Calu3 (cell line): ENCODE measurements around the gene MAP2K1. TPM values are rescaled to one million over a fixed set of nuclear protein-coding genes. Genes with fewer than 3 reads are reported as not detected.
"Not testable (repeated sequence)": the region's sequence is repeated elsewhere in the genome, so short reads cannot be mapped to it uniquely, and the experiment has no call there.

Experiments
- BruUV-seq: library from RNA; stranded (reverse); fragments of 400-500 nt; replicated peaks from 2 replicates; lab custom pipeline; 2021; lab: Mats Ljungman, UMichigan
- CTCF ChIA-PET: fragments of 300-600 bp; sonication (Branson Sonifier 250); formaldehyde crosslinking; loops from one replicate; lab custom pipeline; 2022; ENCODE audit warnings: antibody characterized with exemption; lab: Charles Lee
- DNase-seq: peaks from one replicate; pipeline ENCODE4 v3.0.0; 2022
- H3K27ac Mint-ChIP-seq: one replicate; pipeline ENCODE4 v1.8.0; 2022; ENCODE audit warnings: mixed read lengths; ENCODE audit not compliant: unreplicated experiment
- H3K27me3 Mint-ChIP-seq: one replicate; pipeline ENCODE4 v1.8.0; 2022; ENCODE audit warnings: mixed read lengths; ENCODE audit not compliant: unreplicated experiment
- H3K36me3 Mint-ChIP-seq: one replicate; pipeline ENCODE4 v1.8.0; 2022; ENCODE audit warnings: mild to moderate bottlenecking, moderate library complexity, mixed read lengths; ENCODE audit not compliant: insufficient read depth, unreplicated experiment
- H3K4me1 Mint-ChIP-seq: one replicate; pipeline ENCODE4 v1.8.0; 2022; ENCODE audit warnings: mild to moderate bottlenecking, low read depth, mixed read lengths; ENCODE audit not compliant: unreplicated experiment
- H3K4me3 Mint-ChIP-seq: one replicate; pipeline ENCODE4 v1.8.0; 2022; ENCODE audit warnings: mild to moderate bottlenecking, low read depth, moderate library complexity, mixed read lengths; ENCODE audit not compliant: unreplicated experiment
- H3K9me3 Mint-ChIP-seq: one replicate; pipeline ENCODE4 v1.8.0; 2022; ENCODE audit warnings: low read depth, mixed read lengths; ENCODE audit not compliant: unreplicated experiment
- intact Hi-C: fragments of 100-400 bp; cut with micrococcal nuclease; formaldehyde crosslinking; loops from one replicate; pipeline ENCODE4 v1.10.0; 2022; ENCODE audit not compliant: unreplicated experiment
- total RNA-seq: library from RNA; stranded (reverse); gene quantifications from 2 replicates; pipeline ENCODE4 v1.2.3, GENCODE V29; 2022
- TF ChIP-seq, protein P1 (sequence below): fragments of 200-600 bp; IDR thresholded peaks from one replicate; pipeline ENCODE4 v1.8.0; 2022; ENCODE audit warnings: antibody characterized with exemption; ENCODE audit not compliant: unreplicated experiment

MAP2K1 gene
- total RNA-seq, 1 experiment from 2014 or later = 67.6 TPM

GRCh38 chr15:66461917-66462316 is 75.2 kb downstream of the MAP2K1 start:
- peak; percentile 34 for DNase-seq
- Mint-ChIP-seq H3K27me3 (no peaks in the 10 kb centered on the region), H3K9me3 (no peaks in the 10 kb centered on the region), H3K27ac (peak overlapping the region; percentile 66), H3K36me3 (peaks cover 12% of the 10 kb centered on the region), H3K4me1 (peaks cover 31% of the 10 kb centered on the region), H3K4me3 (no peak overlapping the region)
- TF ChIP-seq, protein P1, sequence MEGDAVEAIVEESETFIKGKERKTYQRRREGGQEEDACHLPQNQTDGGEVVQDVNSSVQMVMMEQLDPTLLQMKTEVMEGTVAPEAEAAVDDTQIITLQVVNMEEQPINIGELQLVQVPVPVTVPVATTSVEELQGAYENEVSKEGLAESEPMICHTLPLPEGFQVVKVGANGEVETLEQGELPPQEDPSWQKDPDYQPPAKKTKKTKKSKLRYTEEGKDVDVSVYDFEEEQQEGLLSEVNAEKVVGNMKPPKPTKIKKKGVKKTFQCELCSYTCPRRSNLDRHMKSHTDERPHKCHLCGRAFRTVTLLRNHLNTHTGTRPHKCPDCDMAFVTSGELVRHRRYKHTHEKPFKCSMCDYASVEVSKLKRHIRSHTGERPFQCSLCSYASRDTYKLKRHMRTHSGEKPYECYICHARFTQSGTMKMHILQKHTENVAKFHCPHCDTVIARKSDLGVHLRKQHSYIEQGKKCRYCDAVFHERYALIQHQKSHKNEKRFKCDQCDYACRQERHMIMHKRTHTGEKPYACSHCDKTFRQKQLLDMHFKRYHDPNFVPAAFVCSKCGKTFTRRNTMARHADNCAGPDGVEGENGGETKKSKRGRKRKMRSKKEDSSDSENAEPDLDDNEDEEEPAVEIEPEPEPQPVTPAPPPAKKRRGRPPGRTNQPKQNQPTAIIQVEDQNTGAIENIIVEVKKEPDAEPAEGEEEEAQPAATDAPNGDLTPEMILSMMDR = no peak
- intact Hi-C loops = no loop called here
- CTCF ChIA-PET = interaction anchor here (0.6 to 1.1 kb wide), 4 partner anchors 15 to 37 kb away, joined by 3 to 4 read pairs (median 3); no protein-coding TSS in a partner anchor
- no TSS peak for BruUV-seq

DNA sequence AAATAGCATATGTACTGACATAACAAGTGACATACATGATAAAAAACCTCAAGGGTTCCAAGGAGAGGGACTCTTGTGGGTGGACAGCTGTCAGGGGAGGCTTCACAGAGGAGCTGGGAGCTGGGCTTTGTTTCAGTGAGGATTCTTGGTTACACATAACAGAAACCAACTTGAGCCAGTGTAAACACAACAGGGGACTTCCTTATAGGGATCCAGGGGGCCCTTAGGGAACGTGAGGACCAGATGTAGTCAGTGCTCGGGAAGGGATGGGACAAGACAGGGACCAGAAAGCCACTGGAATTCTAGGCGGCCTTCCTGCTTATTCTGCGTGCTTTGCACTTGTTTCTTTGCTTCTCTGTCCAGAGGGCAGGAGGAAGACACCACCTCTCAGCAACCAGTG is 75.9 kb downstream of the MAP2K1 start:
- Mint-ChIP-seq H3K4me3 (no peak overlapping the region), H3K36me3 (peaks cover 12% of the 10 kb centered on the region), H3K27me3 (no peaks in the 10 kb centered on the region), H3K4me1 (peaks cover 31% of the 10 kb centered on the region), H3K27ac (peak overlapping the region; percentile 66), H3K9me3 (no peaks in the 10 kb centered on the region)
- TF ChIP-seq, protein P1 = no peak
- intact Hi-C loops = no loop called here
- BruUV-seq = no TSS peak
- no peak for DNase-seq
- CTCF ChIA-PET = interaction anchor here (0.6 to 1.1 kb wide), 4 partner anchors 16 to 36 kb away, joined by 3 to 4 read pairs (median 3); no protein-coding TSS in a partner anchor

DNA sequence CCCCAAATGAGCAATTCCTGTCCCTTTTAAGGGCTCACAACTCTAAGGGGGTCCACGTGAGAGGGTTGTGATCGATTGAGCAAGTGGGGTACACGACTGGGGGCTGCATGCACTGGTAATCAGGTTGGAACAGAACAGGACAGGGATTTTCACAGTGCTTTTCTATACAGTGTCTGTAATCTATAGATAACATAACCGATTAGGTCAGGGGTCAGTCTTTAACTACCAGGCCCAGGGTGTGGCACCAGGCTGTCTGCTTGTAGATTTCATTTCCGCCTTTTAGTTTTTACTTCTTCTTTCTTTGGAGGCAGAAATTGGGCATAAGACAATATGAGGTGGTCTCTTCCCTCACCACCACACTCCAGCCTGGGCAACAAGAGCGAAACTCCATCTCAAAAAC is 78.6 kb downstream of the MAP2K1 start:
- intact Hi-C loops, H3K27ac Mint-ChIP-seq, BruUV-seq, H3K27me3 Mint-ChIP-seq, H3K9me3 Mint-ChIP-seq, H3K4me3 Mint-ChIP-seq, DNase-seq: not testable (repeated sequence)
- CTCF ChIA-PET = interaction anchor here (0.6 kb wide), 1 partner anchor 31 kb away, joined by 5 read pairs; no protein-coding TSS in a partner anchor
- peaks cover 22% of the 10 kb centered on the region for H3K4me1 Mint-ChIP-seq
- peaks cover 12% of the 10 kb centered on the region for H3K36me3 Mint-ChIP-seq

GRCh38 chr15:66467162-66468040 is 80.7 kb downstream of the MAP2K1 start:
- H3K4me3 Mint-ChIP-seq, H3K9me3 Mint-ChIP-seq, BruUV-seq, DNase-seq, H3K27me3 Mint-ChIP-seq, H3K27ac Mint-ChIP-seq, intact Hi-C loops, H3K36me3 Mint-ChIP-seq: not testable (repeated sequence)
- CTCF ChIA-PET = interaction anchor here (0.6 to 0.8 kb wide), 3 partner anchors 9 to 150 kb away, joined by 3 to 7 read pairs (median 4); no protein-coding TSS in a partner anchor
- H3K4me1 Mint-ChIP-seq = peaks cover 10% of the 10 kb centered on the region

DNA sequence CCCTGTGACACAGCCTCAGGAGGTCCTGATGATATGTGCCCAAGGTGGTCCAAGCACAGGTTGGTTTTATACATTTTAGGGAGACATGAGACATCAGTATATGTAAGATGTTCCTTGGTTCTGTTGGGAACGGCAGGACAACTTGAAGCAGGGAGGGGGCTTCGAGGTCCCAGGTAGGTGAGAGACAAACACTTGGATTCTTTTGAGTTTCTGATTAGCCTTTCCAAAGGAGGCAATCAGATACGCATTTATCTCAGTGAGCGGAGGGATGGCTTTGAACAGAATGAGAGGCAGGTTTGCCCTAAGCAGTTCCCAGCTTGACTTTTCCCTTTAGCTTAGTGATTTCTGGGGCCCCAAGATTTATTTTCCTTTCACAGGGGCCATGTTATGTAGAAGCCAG is 84.1 kb downstream of the MAP2K1 start:
- DNase-seq, H3K9me3 Mint-ChIP-seq, H3K36me3 Mint-ChIP-seq, H3K27me3 Mint-ChIP-seq, H3K27ac Mint-ChIP-seq, H3K4me3 Mint-ChIP-seq, intact Hi-C loops, BruUV-seq: not testable (repeated sequence)
- CTCF ChIA-PET = interaction anchor here (1.0 kb wide), 1 partner anchor 15 kb away, joined by 3 read pairs; no protein-coding TSS in a partner anchor
- peaks cover 16% of the 10 kb centered on the region for H3K4me1 Mint-ChIP-seq
